T-helper 17 cell (primary cell): ENCODE measurements around the gene ALG13. TPM values are rescaled to one million over a fixed set of nuclear protein-coding genes. Genes with fewer than 3 reads are reported as not detected.
"Not testable (repeated sequence)": the region's sequence is repeated elsewhere in the genome, so short reads cannot be mapped to it uniquely, and the experiment has no call there.

Source experiments
- ATAC-seq: fragments of 150-1000 bp; cut with Tn5 transposase; 2 replicates; pipeline ENCODE4 v1.10.0; 2021; ENCODE audit warnings: mild to moderate bottlenecking, moderate library complexity
- DNase-seq, 3 donors: peaks; one replicate each; pipeline versions ENCODE4 v3.0.0 to v3.0.0-alpha.2; 2020 to 2021
- H3K9me3 ChIP-seq: one replicate; pipeline ENCODE4 v1.7.0; 2013; ENCODE audit warnings: low read length, mild to moderate bottlenecking; ENCODE audit not compliant: control insufficient read depth, poor library complexity, severe bottlenecking
- H3K27ac Mint-ChIP-seq: one replicate; pipeline ENCODE4 v1.8.0; 2022; ENCODE audit warnings: mild to moderate bottlenecking, moderate library complexity, mixed read lengths
- H3K27me3 Mint-ChIP-seq: one replicate; pipeline ENCODE4 v1.8.0; 2022; ENCODE audit warnings: mixed read lengths
- H3K36me3 Mint-ChIP-seq: one replicate; pipeline ENCODE4 v1.8.0; 2022; ENCODE audit warnings: low read depth, mixed read lengths
- H3K4me1 Mint-ChIP-seq: one replicate; pipeline ENCODE4 v1.8.0; 2022; ENCODE audit warnings: mild to moderate bottlenecking, mixed read lengths
- H3K4me3 Mint-ChIP-seq: one replicate; pipeline ENCODE4 v1.8.0; 2022; ENCODE audit warnings: mild to moderate bottlenecking, moderate library complexity, mixed read lengths
- total RNA-seq, 4 donors: library from RNA in 2 of 4; stranded (reverse) in 2 of 4; gene quantifications; one replicate each; pipeline ENCODE4 v1.2.3 and lab custom pipeline; 2022 to 2026

ALG13 gene
- total RNA-seq (10 to 100 TPM; 74.1 to 87.6 TPM), total RNA-seq (lab: John Stamatoyannopoulos, UW) (47.0 to 68.2 reads per million in 2 donors)

GRCh38 chrX:111680988-111681779, at the start of gene ALG13:
ALG13 (plus strand) TSS chrX:111681170; CDS start chrX:111681219, 49 bp downstream.
- DNase-seq: peak; percentile 72 to 79 (median 77)
- no peaks in the 10 kb centered on the region for H3K27me3 Mint-ChIP-seq
- ATAC-seq: peak; percentile 89
- peaks cover 7% of the 10 kb centered on the region for H3K36me3 Mint-ChIP-seq
- peak within 1 kb of the TSS; percentile 96 for H3K27ac Mint-ChIP-seq
- H3K4me1 Mint-ChIP-seq: peaks cover 13% of the 10 kb centered on the region
- peak within 1 kb of the TSS; percentile 92 for H3K4me3 Mint-ChIP-seq
- no peaks in the 10 kb centered on the region for H3K9me3 ChIP-seq

GRCh38 chrX:111634823-111635729, 45.9 kb upstream of the ALG13 start:
- no peak overlapping the region for H3K4me3 Mint-ChIP-seq
- H3K27ac Mint-ChIP-seq: no peak overlapping the region
- H3K27me3 Mint-ChIP-seq: no peaks in the 10 kb centered on the region
- DNase-seq (no peak), ATAC-seq (no peak)
- peaks cover 2% of the 10 kb centered on the region for H3K36me3 Mint-ChIP-seq
- H3K9me3 ChIP-seq: no peaks in the 10 kb centered on the region
- no peaks in the 10 kb centered on the region for H3K4me1 Mint-ChIP-seq

DNA sequence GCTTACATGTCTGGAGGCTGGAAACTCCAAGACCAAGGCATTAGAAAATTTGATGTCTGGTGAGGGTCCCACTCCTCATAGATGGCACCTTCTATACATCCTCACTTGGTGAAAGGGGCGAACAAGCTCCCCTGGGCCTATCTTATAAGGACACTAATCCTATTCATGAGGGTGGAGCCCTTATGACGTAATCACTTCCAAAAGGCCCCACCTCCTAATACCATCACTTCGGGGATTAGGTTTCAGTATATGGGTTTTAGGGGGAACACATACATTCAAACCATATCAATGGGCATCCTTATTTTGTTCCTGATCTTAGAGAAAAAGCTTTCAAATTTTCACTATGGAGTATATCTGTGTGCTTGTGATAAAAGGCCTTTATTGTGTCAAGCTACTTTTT, 39.0 kb upstream of the ALG13 start:
- H3K27me3 Mint-ChIP-seq: no peaks in the 10 kb centered on the region
- no peak for DNase-seq
- H3K27ac Mint-ChIP-seq: no peak overlapping the region
- H3K4me3 Mint-ChIP-seq: no peak overlapping the region
- ATAC-seq: no peak
- H3K4me1 Mint-ChIP-seq: no peaks in the 10 kb centered on the region
- peaks cover 2% of the 10 kb centered on the region for H3K36me3 Mint-ChIP-seq
- H3K9me3 ChIP-seq: no peaks in the 10 kb centered on the region

GRCh38 chrX:111645165-111645564, 35.8 kb upstream of the ALG13 start:
- H3K36me3 Mint-ChIP-seq, H3K4me1 Mint-ChIP-seq, H3K27me3 Mint-ChIP-seq, DNase-seq, H3K27ac Mint-ChIP-seq, H3K4me3 Mint-ChIP-seq, ATAC-seq, H3K9me3 ChIP-seq: not testable (repeated sequence)

DNA sequence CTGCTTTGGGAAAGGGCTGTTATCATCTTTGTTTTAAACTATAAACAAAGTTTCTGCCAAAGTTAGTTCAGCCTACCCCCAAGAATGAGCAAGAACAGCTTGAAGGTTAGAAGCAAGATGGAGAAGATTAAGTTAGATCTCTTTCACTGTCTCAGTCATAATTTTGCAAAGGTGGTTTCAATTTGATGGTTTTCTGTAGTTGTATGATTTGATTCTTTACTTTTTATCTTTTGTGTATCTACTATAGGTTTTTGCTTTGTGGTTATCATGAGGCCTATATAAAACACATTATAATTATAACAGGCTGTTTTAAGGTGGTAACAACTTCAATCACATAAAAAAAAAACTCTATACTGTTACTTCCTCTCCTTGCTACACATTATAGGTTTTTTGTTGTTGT, 35.4 kb upstream of the ALG13 start:
- Mint-ChIP-seq H3K27me3 (no peaks in the 10 kb centered on the region), H3K36me3 (no peaks in the 10 kb centered on the region), H3K4me3 (no peak overlapping the region), H3K4me1 (no peaks in the 10 kb centered on the region), H3K27ac (no peak overlapping the region)
- DNase-seq (no peak), ATAC-seq (no peak)
- H3K9me3 ChIP-seq: no peaks in the 10 kb centered on the region

DNA sequence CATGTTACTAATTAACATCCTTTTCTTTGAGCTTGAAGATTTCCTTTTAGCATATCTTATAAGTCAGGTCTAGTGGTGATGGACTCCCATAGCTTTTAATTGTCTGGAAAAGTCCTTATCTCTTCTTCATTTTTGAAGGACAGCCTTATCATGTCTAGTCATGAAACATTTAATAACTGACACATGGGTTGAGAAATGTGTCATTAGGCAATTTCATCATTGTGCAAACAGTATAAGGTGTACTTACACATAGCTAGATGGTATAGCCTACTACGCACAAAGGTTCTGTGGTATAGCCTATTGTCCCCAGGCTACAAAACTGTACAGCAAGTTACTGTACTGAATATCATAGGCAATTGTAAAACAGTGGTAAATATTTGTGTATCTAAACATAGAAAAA, 34.5 kb upstream of the ALG13 start:
- Mint-ChIP-seq H3K27ac (no peak overlapping the region), H3K4me3 (no peak overlapping the region), H3K4me1 (no peaks in the 10 kb centered on the region), H3K36me3 (no peaks in the 10 kb centered on the region), H3K27me3 (no peaks in the 10 kb centered on the region)
- H3K9me3 ChIP-seq: no peaks in the 10 kb centered on the region
- ATAC-seq (no peak), DNase-seq (no peak)

GRCh38 chrX:111648802-111649201, 32.2 kb upstream of the ALG13 start:
- no peak for DNase-seq
- H3K27ac Mint-ChIP-seq: no peak overlapping the region
- no peak for ATAC-seq
- no peaks in the 10 kb centered on the region for H3K4me1 Mint-ChIP-seq
- H3K36me3 Mint-ChIP-seq: no peaks in the 10 kb centered on the region
- H3K4me3 Mint-ChIP-seq: no peak overlapping the region
- no peaks in the 10 kb centered on the region for H3K27me3 Mint-ChIP-seq
- no peaks in the 10 kb centered on the region for H3K9me3 ChIP-seq

GRCh38 chrX:111649638-111650037, 31.3 kb upstream of the ALG13 start:
- no peak overlapping the region for H3K4me3 Mint-ChIP-seq
- no peaks in the 10 kb centered on the region for H3K27me3 Mint-ChIP-seq
- no peak overlapping the region for H3K27ac Mint-ChIP-seq
- ATAC-seq (no peak), DNase-seq (no peak)
- H3K4me1 Mint-ChIP-seq: no peaks in the 10 kb centered on the region
- H3K36me3 Mint-ChIP-seq: no peaks in the 10 kb centered on the region
- no peaks in the 10 kb centered on the region for H3K9me3 ChIP-seq

DNA sequence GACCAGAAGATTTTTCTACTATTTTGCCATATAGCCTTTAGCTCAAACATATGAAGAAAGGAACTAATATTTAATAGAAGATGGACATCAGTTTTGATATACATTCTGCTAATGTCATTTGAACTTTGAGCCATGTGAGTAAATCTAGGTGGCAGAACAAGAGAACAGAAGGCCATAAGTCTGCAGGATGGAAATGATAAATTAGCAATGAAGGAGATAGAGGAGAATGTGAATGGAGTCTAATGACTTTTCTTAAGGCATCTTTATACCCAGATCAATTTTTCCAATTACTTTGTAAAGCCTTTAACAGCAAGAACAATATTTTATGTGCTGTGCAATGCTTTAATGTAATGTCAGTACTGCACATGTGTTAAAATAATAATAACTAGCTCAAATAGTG, 30.1 kb upstream of the ALG13 start:
- no peaks in the 10 kb centered on the region for H3K9me3 ChIP-seq
- H3K27me3 Mint-ChIP-seq: no peaks in the 10 kb centered on the region
- H3K27ac Mint-ChIP-seq: no peak overlapping the region
- no peak for ATAC-seq
- H3K36me3 Mint-ChIP-seq: no peaks in the 10 kb centered on the region
- no peak for DNase-seq
- H3K4me1 Mint-ChIP-seq: no peaks in the 10 kb centered on the region
- no peak overlapping the region for H3K4me3 Mint-ChIP-seq

DNA sequence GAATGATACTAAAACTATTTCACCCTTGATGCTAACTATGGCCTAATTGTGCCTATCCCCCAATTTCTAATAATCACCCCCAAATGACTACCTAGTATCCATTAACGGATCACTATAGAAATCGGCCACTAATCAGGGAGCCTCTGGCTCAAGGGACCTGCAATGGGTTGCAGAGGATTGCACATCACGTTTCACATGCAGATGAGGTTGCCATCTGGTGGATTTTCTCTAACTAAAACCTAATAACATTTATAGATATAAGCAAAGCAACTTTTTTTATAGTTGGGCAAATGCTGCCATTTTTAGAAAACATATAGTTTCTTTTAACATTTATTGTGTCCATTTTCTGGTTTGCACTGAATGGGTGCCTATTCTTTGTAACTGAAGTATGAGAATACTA, 28.3 kb upstream of the ALG13 start:
- ATAC-seq (no peak), DNase-seq (no peak)
- Mint-ChIP-seq H3K36me3 (no peaks in the 10 kb centered on the region), H3K4me3 (no peak overlapping the region), H3K27me3 (no peaks in the 10 kb centered on the region), H3K27ac (no peak overlapping the region), H3K4me1 (no peaks in the 10 kb centered on the region)
- no peaks in the 10 kb centered on the region for H3K9me3 ChIP-seq

DNA sequence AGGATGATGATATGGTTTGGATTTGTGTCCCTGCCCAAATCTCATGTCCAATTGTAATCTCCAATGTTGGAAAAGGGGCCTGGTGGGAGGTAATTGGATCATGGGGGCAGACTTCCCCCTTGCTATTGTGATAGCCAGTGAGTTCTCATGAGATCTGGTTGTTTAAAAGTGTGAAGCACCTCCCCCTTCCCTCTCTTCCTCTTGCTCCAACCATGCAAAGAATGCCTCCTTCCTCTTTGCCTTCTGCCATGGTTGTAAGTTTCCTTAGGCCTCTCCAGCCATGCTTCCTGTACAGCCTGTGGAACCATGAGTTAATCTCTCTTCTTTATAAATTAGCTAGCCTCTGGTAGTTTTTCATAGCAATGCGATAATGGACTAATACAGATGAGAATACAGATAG, 19.7 kb upstream of the ALG13 start:
- Mint-ChIP-seq H3K4me1 (no peaks in the 10 kb centered on the region), H3K4me3 (no peak overlapping the region), H3K36me3 (no peaks in the 10 kb centered on the region), H3K27ac (no peak overlapping the region), H3K27me3 (no peaks in the 10 kb centered on the region)
- no peak for DNase-seq
- ATAC-seq: no peak
- H3K9me3 ChIP-seq: no peaks in the 10 kb centered on the region

DNA sequence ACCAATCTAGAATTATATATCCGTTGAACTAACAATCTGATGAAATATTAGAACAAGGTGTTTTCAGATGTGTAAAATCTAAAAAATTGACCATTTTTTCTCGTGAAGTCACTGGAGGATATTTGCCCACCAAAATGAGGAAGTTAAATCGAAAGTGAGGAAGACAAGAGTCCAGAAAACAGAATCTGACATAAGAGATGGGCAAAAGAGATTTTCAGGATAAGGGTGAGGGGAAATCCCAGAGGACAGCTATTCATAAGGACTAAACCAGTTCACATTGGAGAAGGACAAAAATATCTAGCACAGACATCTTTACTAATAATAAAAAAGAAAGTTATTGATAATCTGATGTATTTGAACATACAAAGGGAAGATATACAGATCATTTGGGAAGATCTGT, 18.7 kb upstream of the ALG13 start:
- Mint-ChIP-seq H3K27ac (no peak overlapping the region), H3K36me3 (no peaks in the 10 kb centered on the region), H3K27me3 (no peaks in the 10 kb centered on the region), H3K4me3 (no peak overlapping the region), H3K4me1 (no peaks in the 10 kb centered on the region)
- ATAC-seq (no peak), DNase-seq (no peak)
- no peaks in the 10 kb centered on the region for H3K9me3 ChIP-seq

DNA sequence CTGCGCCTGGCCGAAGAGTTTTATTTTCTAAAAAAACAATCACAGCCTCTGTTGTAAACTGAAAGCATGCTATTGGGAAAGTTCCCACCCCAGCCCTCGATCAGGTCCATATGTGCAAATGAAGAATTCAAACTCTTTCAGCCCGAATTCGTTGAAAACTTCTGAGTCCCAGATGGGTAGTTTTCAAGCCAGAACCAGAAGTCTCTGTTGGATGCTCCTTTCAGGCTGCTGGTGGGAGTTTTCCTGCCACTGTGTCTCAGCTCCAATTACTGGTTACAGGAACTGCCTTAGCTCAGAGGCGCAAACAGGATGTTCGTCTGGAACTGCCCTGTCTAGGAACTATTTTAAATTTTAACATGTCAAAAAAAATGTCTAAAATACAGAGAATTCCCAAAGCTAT, 9.3 kb upstream of the ALG13 start:
- no peaks in the 10 kb centered on the region for H3K4me1 Mint-ChIP-seq
- no peak overlapping the region for H3K27ac Mint-ChIP-seq
- ATAC-seq: no peak

More for the DNA sequence above, 9.3 kb upstream of the ALG13 start:
- Mint-ChIP-seq H3K27me3 (no peaks in the 10 kb centered on the region), H3K4me3 (no peak overlapping the region), H3K36me3 (no peaks in the 10 kb centered on the region)
- DNase-seq: no peak
- H3K9me3 ChIP-seq: no peaks in the 10 kb centered on the region
